ENCODE measurements around the gene CDH13.

DNA sequence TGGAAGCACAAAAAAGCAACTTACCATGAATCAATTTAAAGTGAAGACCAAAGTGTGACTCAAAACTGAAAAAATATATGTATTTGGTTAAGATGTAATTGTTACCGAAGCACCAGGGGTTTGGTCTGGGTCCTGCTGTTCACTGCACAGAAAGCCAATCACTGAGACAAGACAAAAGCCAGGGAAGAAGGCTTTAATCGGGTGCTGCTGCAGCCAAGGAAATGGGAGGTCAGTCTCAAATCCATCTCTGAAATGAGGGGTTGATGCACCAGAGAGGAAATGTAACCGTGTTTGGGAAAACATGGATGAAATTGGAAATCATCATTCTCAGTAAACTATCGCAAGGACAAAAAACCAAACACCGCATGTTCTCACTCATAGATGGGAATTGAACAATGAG is 1107.4 kb downstream of the CDH13 start:
- TF ChIP-seq, protein P1, sequence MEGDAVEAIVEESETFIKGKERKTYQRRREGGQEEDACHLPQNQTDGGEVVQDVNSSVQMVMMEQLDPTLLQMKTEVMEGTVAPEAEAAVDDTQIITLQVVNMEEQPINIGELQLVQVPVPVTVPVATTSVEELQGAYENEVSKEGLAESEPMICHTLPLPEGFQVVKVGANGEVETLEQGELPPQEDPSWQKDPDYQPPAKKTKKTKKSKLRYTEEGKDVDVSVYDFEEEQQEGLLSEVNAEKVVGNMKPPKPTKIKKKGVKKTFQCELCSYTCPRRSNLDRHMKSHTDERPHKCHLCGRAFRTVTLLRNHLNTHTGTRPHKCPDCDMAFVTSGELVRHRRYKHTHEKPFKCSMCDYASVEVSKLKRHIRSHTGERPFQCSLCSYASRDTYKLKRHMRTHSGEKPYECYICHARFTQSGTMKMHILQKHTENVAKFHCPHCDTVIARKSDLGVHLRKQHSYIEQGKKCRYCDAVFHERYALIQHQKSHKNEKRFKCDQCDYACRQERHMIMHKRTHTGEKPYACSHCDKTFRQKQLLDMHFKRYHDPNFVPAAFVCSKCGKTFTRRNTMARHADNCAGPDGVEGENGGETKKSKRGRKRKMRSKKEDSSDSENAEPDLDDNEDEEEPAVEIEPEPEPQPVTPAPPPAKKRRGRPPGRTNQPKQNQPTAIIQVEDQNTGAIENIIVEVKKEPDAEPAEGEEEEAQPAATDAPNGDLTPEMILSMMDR (conservative IDR thresholded peaks at IDR 0.05; ENCODE audit: low read length): no peak
- TF ChIP-seq EZH2phosphoT487 (IDR thresholded peaks at IDR 0.05; ENCODE audit: borderline replicate concordance, low read depth, low read length): no peak

Data from OCI-LY7 (cell line).